ENCODE data around the gene SNX20. TPM values are rescaled to one million over a fixed set of nuclear protein-coding genes. Genes with fewer than 3 reads are reported as not detected.
A peak's percentile ranks its signal among the peaks of the same experiment; 100 is the strongest.

The SNX20 gene
- total RNA-seq, 1 experiment from 2014 or later = not detected

DNA sequence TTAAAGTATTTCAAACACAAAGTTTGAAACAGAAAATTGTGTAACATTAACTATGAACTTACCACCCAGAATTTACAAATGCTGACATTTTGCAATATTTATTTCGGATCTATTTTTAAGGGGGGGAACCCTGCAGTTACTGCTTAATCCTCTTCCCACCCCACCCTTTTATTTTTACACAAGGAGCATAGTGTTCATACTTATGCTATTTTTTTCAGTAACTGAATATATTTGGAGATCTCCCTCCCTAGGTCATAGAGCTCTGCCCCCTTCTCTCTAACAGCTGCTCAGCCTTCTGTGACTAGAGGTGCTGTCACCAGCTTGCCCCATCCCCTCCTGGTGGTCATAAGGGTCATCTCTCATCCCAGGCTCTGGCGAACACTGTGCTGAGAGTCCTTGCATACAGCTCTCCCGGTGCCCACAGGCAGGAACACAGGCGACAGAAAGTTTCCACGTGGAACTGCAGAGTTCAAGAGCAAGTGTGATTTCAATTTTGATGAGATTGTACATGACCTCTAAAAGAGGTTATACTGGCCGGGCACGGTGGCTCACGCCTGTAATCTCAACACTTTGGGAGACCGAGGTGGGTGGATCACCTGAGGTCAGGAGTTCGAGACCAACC, 44.2 kb downstream of the SNX20 start:
- DNase-seq (ENCODE audit: low read depth) = no peak

DNA sequence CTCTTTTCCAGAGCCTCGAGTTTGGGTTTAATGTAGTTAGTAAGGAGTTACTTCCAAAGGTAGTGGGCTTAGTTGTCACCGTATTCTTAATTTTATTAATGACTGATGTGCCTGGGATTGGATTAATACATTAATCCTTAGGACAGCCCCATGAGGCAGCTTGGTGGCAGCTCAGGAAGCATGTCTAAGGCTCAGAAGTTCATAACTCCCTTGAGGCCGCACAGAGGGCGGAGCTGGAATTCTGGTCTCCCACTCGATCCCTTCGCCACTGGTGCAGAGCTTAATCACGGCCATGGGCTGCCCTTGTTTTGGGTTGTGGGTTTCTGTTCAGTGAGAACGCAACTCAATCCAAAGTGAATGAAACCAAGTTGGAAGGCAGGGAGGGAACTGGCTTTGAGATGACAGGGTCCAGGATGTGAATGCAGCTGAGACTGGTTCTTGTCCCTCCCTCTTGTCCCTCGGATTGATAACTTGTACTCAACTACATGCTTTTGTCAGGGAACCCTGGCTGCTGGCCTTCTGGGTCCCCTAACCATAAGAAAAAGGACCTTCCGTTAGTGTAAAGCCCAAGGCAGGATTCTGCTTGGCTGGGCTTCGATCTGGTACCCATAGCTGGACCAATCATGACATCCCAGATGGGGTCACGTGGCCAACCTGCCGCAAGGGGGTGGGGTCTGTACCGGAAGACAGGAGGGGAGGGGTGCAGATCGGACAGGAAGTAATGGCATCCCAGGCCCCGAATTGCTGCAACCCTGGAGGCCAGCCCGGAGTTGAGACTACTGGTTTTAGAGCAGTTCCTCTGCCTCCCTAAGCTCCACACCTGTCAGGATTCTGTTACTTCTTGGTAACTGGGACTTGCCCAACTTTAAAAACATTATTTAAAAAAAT, 45.4 kb downstream of the SNX20 start:
- DNase-seq (ENCODE audit: low read depth) = peak; percentile 19

DNA sequence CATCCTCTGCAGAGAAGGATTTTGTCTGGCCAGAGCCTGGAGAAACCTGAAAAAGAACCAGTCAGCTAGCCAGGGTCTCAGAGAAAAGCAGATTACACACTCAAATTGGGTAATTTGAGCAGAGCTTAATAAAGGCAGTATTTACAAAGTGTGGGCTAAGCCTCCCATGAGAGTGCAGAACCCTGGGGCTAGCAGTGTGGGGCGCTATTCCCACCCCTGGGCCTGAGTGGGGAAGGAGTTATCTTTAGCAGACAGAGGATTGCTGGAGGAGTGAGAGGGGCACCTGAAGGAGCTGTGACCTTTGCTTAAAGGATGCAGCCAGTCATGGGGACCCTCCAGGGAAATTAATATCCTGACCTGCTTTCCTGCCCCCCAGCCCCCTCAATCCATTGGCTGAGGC, 46.2 kb downstream of the SNX20 start:
- DNase-seq (ENCODE audit: low read depth) = no peak

DNA sequence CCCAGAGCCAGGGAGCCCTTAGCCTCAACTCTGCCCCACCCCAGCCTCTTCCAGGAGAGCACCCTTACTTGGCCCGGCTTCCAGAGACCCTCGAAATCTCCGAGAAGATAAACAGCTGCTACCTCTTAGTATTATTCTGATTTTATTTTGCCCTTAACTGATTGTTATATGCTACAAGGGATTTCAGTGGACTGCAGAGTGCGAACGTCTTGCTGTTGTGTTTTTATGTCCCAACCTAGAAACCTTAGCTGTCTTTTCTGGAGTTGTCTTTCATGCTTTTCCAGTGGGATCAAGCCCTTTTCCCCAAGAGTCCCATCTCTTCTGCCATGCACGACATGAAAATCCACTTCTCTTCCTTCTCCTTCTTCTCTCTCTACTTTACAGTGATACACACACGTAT, 47.0 kb downstream of the SNX20 start:
- DNase-seq (ENCODE audit: low read depth) = no peak

DNA sequence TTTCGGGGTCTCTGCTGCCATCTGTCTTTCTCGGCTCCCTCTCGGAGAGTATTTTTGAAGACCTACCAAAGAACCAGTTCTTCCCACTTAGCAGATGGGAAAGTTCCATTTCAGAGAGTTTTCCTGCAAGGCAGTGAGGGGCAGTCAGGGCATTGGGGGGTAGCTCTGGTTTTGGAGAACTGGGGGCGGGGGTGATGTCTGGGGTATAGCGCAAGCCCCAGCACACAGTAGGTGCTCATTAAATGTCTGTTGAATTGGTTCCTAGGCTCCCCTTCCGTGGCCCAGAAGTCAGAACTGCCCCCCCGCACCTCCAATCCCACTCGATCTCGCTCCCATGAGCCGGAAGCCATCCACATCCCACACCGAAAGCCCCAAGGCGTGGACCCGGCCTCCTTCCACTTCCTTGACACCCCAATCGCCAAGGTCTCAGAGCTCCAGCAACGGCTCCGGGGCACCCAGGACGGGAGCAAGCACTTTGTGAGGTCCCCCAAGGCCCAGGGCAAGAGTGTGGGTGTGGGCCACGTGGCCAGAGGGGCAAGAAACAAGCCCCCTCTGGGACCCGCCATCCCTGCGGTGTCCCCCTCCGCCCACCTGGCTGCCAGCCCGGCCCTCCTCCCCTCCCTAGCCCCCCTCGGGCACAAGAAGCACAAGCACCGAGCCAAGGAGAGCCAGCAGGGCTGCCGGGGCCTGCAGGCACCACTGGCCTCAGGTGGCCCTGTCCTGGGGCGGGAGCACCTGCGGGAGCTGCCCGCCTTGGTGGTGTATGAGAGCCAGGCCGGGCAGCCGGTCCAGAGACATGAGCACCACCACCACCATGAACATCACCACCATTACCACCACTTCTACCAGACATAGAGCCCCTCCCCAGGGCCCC, 47.9 kb downstream of the SNX20 start:
- no peak for DNase-seq (ENCODE audit: low read depth)

DNA sequence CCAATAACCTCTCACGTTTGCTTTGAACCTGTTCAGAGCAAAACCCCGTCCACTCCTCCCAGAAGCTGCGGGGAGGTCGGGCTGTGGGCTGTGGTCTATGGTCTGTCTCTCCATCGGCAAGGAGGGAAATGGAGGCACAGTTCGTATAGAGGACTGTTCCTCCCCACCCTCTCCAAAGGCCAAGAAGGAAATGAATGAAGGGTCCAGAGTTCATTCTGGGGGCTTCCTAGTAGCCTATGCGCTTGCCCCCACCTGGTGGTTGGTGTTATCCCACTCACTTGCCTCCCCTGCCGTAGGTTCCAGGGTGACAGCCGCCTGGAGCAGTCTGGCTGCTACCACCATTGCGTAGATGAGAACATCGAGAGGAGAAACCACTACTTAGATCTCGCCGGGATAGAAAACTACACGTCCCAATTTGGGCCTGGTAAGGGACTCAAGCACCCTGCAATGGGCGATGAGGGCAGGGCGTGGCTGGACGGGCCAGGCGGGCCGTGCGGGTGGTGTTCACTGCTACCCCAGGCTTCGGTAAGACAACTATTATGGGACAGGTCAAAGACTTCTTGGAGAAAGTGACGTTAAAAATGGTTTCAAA, 49.0 kb downstream of the SNX20 start:
- DNase-seq (ENCODE audit: low read depth) = no peak

DNA sequence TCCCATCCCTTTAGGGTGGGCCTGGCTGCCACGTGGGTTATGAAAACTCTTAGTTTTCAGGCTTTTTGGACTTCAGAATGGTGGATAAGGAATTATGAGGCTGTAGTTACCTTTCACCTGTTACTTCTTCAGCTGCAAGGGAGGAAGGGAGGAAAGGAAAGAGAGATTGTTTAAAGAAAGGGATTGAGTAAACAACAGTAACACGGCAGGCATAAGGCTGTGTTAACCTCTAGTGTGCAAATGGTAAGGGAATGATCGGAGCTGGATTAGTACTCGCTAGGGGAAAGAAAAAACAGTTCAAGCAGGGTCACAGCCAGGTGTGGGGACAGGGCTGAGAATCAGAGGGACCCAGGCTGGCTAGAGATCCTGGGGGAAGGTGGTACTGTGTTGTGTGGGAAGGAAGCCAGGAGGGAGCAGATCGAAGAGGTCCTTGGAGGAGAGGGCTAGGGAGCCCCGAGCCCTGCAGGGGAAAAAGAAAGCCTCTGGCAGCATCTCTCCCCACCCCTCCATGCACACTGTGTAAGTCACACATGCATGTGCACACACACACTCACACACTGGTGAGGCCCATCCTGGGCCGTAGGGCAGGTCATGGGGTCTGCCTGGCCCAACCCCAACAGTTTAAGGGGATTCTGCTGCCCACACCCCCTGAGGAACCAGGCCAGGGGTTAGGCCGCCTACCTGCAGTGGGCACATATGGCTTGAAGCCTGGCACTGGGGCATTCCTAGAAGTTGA, 49.7 kb downstream of the SNX20 start:
- no peak for DNase-seq (ENCODE audit: low read depth)

DNA sequence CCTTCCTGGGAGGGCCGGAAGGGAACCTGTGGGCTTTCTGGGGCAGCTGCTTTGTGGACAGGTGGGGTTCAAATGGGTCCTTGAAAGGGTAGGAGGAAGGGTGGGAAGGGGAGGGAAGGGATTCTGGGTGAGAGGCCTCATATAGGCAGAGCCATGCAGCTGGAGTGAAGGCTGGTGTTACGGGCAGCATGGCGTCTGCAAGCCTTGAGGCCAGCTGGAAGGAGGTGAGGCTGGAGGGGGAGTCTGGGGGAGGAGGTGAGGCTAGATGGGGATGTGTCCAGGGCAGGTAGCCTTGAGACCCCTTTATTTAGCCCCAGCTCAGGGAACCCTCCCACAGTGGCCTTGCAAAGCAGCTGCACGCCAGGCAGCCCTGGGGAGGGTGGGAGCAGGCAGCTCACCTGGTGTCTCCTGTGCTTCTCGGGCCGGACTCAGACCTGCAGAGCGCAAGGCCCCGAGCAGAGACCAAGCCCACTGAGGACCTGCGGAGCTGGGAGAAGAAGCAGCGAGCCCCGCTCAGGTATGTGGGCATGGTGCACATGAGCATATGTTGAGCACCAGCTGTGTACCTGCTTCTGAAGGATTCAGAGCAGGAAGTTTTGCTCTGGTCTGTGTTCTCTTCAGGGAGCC, 50.6 kb downstream of the SNX20 start:
- DNase-seq (ENCODE audit: low read depth) = no peak

DNA sequence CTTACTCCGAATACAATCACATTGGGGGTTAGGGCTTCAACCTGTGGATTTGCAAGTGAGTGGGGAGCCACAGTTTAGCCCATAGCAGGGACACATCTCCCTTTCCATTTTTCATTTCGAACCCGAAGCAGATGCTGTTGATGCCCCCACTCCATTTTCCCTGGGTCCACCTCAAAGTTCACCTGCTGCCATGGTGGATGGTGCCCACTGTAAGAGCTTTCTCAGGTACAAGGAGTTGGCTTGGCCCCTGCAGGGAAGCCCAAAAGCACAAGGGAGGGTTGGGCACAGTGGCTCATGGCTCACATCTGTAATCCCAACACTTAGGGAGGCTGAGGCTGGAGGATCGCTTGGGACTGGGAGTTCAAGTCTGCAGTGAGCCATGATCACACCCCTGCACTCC, 51.8 kb downstream of the SNX20 start:
- no peak for DNase-seq (ENCODE audit: low read depth)

DNA sequence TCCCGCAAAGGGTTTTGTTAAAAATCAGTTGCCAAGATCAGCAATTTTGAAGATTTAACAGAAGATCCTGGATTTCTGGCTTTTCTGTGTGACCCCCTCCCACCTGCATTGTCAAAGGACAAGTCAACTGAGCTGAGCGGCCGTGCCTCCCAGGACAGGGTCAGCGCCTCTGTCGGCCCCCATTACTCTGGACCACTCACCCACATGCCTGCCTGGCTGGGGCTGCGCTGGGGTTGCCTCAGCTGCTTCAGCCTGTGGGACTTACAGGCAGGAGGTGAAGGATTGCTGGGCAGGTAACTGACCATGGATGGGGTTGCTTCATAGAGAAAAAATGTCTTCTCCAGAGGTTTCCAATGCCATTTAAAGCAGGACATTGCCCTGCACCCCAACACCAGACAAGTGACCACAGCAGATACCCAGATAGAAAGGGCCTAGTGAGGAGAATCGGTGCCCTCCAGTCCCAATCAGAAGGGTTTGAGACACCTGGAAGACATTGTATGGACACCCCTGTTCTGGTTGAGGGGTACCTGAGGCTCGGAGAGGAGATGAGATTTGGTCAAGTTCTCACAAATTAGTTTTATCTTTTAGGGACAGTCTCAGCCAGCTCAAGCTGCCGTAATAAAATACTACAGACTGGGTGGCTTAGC, 52.8 kb downstream of the SNX20 start:
- DNase-seq (ENCODE audit: low read depth) = no peak

DNA sequence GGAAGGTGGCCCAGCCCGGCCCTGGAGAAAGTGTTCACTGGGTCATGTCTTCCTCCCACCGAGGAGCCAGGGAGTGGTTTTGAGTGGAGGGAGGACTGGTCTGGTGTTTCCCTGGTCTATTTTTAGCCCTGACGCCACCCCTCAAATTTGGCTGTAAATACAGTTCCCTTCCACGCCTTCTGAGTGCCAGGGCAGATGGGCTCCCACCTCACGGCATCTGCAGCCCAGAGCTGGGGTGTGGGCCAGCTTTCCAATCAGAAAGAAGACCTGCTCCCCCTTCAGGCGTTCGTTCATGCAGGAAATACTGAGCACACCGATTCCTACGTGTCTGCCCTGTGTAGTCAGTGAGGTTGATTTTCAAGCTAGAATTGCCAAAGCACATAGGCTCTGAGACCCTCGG, 53.7 kb downstream of the SNX20 start:
- peak; percentile 19 for DNase-seq (ENCODE audit: low read depth)

DNA sequence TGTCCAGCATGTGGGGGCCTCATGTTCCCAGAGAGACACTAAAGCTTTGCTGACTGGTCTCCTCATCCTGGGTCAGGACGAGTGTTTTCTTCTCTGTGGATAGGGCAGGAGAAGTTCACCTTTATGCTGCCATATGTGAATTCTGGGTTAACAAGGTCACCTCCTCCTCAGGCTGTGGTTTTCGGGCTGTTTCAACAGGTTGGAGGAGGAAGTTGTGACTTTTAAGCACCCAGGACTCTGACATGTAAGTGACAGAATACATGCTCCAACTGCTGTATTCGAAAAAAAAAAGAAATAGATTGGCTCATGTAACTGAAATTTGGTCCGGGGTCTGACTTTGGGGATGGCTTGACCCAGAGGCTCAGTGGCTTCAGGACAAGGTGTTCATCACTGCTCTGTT, 54.2 kb downstream of the SNX20 start:
- DNase-seq (ENCODE audit: low read depth) = no peak

DNA sequence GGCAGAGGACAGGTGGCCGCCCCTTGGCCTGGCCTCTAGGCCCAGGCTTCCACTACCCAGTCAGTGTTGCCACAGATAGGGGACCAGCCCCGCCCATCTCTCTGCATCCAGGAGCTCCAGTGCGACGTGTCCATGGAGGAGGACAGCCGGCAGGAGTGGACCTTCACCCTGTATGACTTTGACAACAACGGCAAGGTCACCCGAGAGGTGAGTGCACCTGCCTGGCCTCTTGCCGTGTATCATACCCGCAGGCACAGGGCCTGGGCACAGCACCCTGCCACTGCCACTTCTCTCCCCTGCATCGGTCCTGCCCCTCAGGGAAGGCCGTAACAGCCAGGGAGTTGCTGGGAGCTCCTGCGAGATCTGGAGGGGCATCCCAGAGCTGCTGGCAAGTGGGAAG, 55.7 kb downstream of the SNX20 start:
- no peak for DNase-seq (ENCODE audit: low read depth)

DNA sequence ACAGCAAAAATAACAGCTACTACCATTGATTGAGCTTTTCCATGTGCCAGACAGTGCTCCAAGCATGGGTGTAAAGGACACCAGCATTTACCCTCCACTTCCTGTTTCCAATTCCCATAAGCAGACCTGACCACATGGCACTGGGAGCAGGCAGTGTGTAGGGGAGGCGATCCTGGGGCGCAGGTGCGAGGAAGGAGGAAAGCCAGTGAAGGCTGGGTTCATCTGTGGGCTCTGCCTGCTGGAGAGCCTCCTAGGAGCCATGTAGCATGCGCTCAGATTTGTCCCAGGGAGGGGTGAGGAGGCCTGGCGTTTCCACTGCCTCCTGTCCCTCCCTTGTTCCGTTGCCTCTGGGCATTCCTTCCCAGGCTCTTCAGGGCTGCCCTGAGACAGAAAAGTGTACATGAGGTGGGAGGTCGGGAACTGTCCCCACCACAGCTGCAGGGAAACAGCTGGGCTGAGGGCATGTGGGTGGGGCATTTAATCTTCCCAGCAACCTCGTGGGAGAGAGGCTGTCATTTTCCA, 56.6 kb downstream of the SNX20 start:
- DNase-seq (ENCODE audit: low read depth) = no peak

DNA sequence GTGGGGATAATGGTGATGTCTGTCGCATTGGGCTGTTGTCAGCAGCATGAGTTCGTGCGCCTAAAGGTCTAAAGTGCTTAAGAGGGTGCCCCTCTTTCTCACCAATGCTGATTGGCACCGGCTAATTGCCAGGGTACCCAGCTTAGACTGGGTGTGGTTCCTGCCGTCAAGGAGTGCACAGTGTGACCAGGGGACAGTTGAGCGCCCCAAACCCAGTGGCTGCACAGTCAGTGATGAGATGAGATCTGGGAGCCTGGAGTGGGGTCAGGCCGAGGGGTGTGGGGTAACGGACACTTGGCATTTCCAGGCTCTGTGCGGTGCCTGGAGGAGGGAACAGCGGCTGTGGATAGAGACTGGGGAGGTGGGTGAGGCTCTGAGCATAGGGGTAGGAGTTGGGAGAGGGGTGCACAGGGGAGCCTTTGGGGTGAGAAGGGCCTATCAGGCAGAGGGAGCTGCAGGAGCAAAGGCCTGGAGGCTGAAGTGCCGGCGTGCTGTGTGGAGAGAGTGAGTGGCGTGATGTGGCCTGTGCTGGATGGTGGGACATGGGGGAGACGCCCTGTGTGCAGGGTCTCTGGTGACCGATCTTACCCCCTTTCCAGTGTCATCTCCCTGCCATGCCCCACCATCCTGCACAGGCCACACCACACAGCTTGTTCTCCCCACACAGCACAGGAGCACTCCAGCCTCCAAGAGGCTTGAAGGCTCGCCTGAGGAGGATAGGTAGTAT, 58.3 kb downstream of the SNX20 start:
- DNase-seq (ENCODE audit: low read depth) = no peak

DNA sequence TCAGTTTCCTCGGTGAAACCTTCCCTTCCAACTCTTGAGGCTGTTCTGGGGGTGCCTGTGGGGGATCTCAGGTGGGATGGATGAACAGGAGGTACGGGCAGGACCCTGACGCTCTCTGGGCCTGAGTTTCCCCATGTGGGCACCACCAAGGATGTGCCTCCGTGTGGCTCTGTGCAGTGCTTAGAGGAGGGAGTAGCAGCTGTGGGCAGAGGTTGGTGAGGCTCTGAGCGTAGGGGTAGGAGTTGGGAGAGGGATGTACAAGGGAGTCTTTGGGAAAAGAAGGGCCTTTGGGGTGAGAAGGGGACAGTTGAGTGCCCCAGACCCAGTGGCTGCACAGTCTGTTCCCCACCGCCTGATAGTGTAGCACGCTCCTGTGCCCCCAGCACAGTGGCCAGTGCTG, 59.1 kb downstream of the SNX20 start:
- DNase-seq (ENCODE audit: low read depth) = no peak

All from Daoy (cell line).